Kidney (tissue), 14 donors: ENCODE measurements around the gene VWF. TPM values are rescaled to one million over a fixed set of nuclear protein-coding genes. Genes with fewer than 3 reads are reported as not detected.

ENCODE experiments used
- DNase-seq, 5 donors: peaks; one replicate each; pipeline ENCODE4 v3.0.0-alpha.2; 2013 to 2020
- FAIRE-seq: peaks from 2 replicates; lab custom pipeline; 2012; peaks lifted over from hg19 to GRCh38; lab: Jason Lieb, UNC
- H3K27ac ChIP-seq, 2 donors: one replicate each; pipeline ENCODE4 v1.7.0; 2013; ENCODE audit warnings: low read depth in 2 of 2, low read length in 2 of 2, inconsistent platforms in 1 of 2
- H3K27me3 ChIP-seq: one replicate; pipeline ENCODE4 v1.7.1; 2013; ENCODE audit warnings: low read length, inconsistent platforms; ENCODE audit not compliant: control insufficient read depth, insufficient read depth
- H3K36me3 ChIP-seq, 3 donors: one replicate each; pipeline versions ENCODE4 v1.7.0 to v1.7.1; 2013; ENCODE audit warnings: low read length in 3 of 3, control low read depth in 1 of 3, inconsistent platforms in 1 of 3; ENCODE audit not compliant: insufficient read depth in 3 of 3, control insufficient read depth in 2 of 3
- H3K4me1 ChIP-seq, 3 donors: one replicate each; pipeline versions ENCODE4 v1.7.0 to v1.7.1; 2013; ENCODE audit warnings: low read length in 3 of 3, inconsistent platforms in 1 of 3, low read depth in 1 of 3; ENCODE audit not compliant: control insufficient read depth in 2 of 3, insufficient read depth in 2 of 3
- H3K4me3 ChIP-seq, 3 donors: one replicate each; pipeline versions ENCODE4 v1.7.0 to v1.8.1; 2013; ENCODE audit warnings: low read length in 3 of 3, control low read depth in 1 of 3, inconsistent platforms in 1 of 3
- H3K9ac ChIP-seq, 3 donors: one replicate each; pipeline versions ENCODE4 v1.7.0 to v1.7.1; 2013; ENCODE audit warnings: low read length in 3 of 3, control low read depth in 1 of 3, inconsistent platforms in 1 of 3
- H3K9me3 ChIP-seq, 3 donors: one replicate each; pipeline versions ENCODE4 v1.7.0 to v1.7.1; 2013; ENCODE audit warnings: low read length in 3 of 3, control low read depth in 1 of 3, inconsistent platforms in 1 of 3; ENCODE audit not compliant: control insufficient read depth in 2 of 3, insufficient read depth in 1 of 3
- intact Hi-C: fragments of 100-400 bp; cut with DNase I; formaldehyde crosslinking; loops from one replicate; pipeline ENCODE4 v1.11.1; 2022
- polyA plus RNA-seq: library from polyadenylated mRNA; stranded (reverse); fragments of 350-450 nt; fragmentation: Illumina TruSeq; extraction: RNeasy Lipid Tissue Mini Kit (QIAGEN cat#74804); gene quantifications from one replicate; pipeline ENCODE4 v1.2.3, GENCODE V29; 2014; ENCODE audit warnings: low read depth, low replicate concordance; ENCODE audit not compliant: insufficient read depth
- total RNA-seq: library from RNA; stranded (reverse); fragmentation: NEBNext Ultra II Directional; extraction: Animal tissue kit (Norgen Biotek cat#: 25700); gene quantifications from one replicate; pipeline ENCODE4 v1.2.1, GENCODE V29; 2021
- TF ChIP-seq, protein P1 (sequence below): IDR thresholded peaks from 3 replicates; pipeline ENCODE4 v1.5.1; 2012; ENCODE audit warnings: mild to moderate bottlenecking, moderate library complexity, borderline replicate concordance; ENCODE audit not compliant: insufficient read depth; ENCODE audit errors: extremely low read depth
- donor health status: control.
- donor health status: control.
- donor health status: control.
- donor health status: control.
- donor health status: control.
- donor health status: DM: yes; HTN: yes; CAD: no.
- donor health status: Normal renal cell carcinoma (clear cell type).

VWF gene
- total and polyA plus RNA-seq, 2 donors from 2014 or later = 9.6 to 183 TPM

- H3K27me3 ChIP-seq = no peaks in the 10 kb centered on the region
- intact Hi-C loops = loop anchor here (10.0 kb wide), 1 partner anchor 62 kb away; no protein-coding TSS in a partner anchor
- TF ChIP-seq, protein P1, sequence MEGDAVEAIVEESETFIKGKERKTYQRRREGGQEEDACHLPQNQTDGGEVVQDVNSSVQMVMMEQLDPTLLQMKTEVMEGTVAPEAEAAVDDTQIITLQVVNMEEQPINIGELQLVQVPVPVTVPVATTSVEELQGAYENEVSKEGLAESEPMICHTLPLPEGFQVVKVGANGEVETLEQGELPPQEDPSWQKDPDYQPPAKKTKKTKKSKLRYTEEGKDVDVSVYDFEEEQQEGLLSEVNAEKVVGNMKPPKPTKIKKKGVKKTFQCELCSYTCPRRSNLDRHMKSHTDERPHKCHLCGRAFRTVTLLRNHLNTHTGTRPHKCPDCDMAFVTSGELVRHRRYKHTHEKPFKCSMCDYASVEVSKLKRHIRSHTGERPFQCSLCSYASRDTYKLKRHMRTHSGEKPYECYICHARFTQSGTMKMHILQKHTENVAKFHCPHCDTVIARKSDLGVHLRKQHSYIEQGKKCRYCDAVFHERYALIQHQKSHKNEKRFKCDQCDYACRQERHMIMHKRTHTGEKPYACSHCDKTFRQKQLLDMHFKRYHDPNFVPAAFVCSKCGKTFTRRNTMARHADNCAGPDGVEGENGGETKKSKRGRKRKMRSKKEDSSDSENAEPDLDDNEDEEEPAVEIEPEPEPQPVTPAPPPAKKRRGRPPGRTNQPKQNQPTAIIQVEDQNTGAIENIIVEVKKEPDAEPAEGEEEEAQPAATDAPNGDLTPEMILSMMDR = no peak
These were observed 77.8 kb downstream of the VWF start for GRCh38 chr12:6046511-6047180.

DNA sequence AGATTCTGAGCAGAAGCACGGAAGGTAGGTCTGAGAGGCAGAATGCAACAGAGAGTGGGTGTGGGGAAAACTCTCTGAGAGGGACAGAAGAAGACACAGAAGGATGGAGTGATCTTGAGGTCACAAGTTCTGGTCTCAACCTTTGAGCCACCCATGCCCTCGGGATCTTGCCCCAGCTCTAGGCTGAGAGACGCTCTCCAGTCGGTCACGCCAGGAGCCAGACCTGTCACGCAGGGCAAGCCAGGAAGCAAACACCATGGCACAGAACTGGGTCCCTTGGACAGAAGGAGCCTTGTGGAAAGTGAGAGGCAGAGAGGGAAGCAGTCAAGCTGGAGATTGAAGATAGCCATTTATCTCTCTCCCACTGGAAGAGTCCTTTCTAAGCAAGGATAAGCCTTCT lies 79.0 kb downstream of the VWF start:
- DNase-seq = no peak
- no peak overlapping the region for H3K27ac ChIP-seq
- FAIRE-seq = no peak
- intact Hi-C loops = loop anchor here (10.0 kb wide), 1 partner anchor 61 kb away; no protein-coding TSS in a partner anchor
- TF ChIP-seq, protein P1 = no peak
- H3K36me3 ChIP-seq = no peaks in the 10 kb centered on the region
- H3K9me3 ChIP-seq = no peaks in the 10 kb centered on the region
- H3K4me1 ChIP-seq = peaks cover 0 to 4% (median 0%) of the 10 kb centered on the region in 3 donors
- no peak overlapping the region for H3K9ac ChIP-seq
- no peaks in the 10 kb centered on the region for H3K27me3 ChIP-seq
- H3K4me3 ChIP-seq = no peak overlapping the region

More at GRCh38 chr12:6046511-6047180, 77.8 kb downstream of the VWF start:
- Histone ChIP-seq H3K9me3 (no peaks in the 10 kb centered on the region), H3K9ac (no peak overlapping the region), H3K36me3 (no peaks in the 10 kb centered on the region), H3K27ac (no peak overlapping the region), H3K4me3 (no peak overlapping the region), H3K4me1 (peaks cover 0 to 4% (median 0%) of the 10 kb centered on the region in 3 donors)
- no peak for DNase-seq
- FAIRE-seq = no peak

GRCh38 chr12:6044082-6044481 lies 80.4 kb downstream of the VWF start:
- H3K4me1 ChIP-seq = no peaks in the 10 kb centered on the region
- H3K36me3 ChIP-seq = no peaks in the 10 kb centered on the region
- no peak overlapping the region for H3K4me3 ChIP-seq
- intact Hi-C loops = loop anchor here (10.0 kb wide), 1 partner anchor 59 kb away; no protein-coding TSS in a partner anchor
- no peaks in the 10 kb centered on the region for H3K27me3 ChIP-seq
- no peak for DNase-seq
- H3K9ac ChIP-seq = no peak overlapping the region
- TF ChIP-seq, protein P1 = no peak
- no peak for FAIRE-seq
- no peaks in the 10 kb centered on the region for H3K9me3 ChIP-seq
- no peak overlapping the region for H3K27ac ChIP-seq
